NT2/D1 (cell line): ENCODE data around the gene USH1C.

Experiments used
- SUZ12 ChIP-seq: IDR thresholded peaks from 2 replicates; pipeline ENCODE4 v1.6.1; 2011; ENCODE audit not compliant: insufficient read length, insufficient read depth; ENCODE audit errors: extremely low read depth
- YY1 ChIP-seq: IDR thresholded peaks from 2 replicates; pipeline ENCODE4 v1.6.1; 2011; ENCODE audit not compliant: insufficient read length, insufficient read depth
- ZNF274 ChIP-seq: IDR thresholded peaks from 2 replicates; pipeline ENCODE4 v1.6.1; 2011; ENCODE audit warnings: mild to moderate bottlenecking, low read depth, low read length

DNA sequence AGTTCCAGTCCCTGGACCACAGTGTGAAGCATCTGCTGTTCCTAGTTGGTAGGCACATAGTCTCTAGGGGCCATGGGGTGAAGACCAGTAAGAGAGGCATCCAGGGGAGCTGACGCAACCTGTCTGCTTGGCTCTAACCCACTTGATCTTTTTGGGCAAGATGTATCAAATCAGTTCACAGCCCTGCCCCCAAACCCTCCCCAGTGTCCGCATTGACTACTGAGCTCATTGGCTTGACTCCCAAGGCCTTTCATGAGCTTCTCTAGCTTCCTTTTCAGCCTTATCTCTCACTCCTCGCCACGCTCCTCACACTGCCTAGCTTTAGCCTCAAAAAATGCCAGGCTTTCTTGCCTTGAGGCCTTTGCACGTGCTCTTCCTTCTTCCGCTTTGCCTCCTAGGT, 37.9 kb downstream of the USH1C start:
- no peak for TF ChIP-seq YY1
- no peak for TF ChIP-seq ZNF274
- no peak for TF ChIP-seq SUZ12
